GM18520 (cell line): Measurements from ENCODE around the gene AADACL4.
"Not testable (repeated sequence)": the region's sequence is repeated elsewhere in the genome, so short reads cannot be mapped to it uniquely, and the experiment has no call there.

Source experiments
- ATAC-seq: cut with Tn5 transposase; IDR thresholded peaks from one replicate; pipeline ENCODE4 v1.9.1; 2021; ENCODE audit not compliant: unreplicated experiment

Gene AADACL4

DNA sequence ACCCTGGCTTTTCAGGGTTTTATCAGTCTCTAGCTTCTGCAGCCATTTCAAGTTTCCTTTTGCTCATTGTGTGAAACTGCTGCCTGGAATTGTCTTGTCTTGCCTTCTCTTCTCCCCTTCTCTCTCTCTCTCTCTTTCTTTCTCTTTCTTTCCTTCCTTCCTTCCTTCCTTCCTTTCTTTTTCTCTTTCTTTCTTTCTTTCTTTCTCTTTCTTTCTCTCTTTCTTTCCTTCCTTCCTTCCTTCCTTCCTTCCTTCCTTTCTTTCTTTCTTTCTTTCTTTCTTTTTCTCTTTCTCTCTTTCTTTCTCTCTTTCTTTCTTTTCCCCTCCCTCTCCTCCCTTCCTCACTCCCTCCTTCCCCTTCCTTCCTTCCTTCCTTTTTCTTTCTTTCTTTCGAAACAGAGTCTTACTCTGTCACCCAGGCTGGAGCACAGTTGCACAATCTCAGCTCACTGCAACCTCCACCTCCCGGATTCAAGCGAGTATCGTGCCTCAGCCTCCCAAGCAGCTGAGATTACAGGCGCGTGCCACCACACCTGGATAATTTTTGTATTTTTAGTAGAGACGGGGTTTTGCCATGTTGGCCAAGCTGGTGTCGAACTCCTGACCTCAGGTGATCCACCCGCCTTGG is 14.1 kb downstream of the AADACL4 start:
- not testable (repeated sequence) for ATAC-seq

DNA sequence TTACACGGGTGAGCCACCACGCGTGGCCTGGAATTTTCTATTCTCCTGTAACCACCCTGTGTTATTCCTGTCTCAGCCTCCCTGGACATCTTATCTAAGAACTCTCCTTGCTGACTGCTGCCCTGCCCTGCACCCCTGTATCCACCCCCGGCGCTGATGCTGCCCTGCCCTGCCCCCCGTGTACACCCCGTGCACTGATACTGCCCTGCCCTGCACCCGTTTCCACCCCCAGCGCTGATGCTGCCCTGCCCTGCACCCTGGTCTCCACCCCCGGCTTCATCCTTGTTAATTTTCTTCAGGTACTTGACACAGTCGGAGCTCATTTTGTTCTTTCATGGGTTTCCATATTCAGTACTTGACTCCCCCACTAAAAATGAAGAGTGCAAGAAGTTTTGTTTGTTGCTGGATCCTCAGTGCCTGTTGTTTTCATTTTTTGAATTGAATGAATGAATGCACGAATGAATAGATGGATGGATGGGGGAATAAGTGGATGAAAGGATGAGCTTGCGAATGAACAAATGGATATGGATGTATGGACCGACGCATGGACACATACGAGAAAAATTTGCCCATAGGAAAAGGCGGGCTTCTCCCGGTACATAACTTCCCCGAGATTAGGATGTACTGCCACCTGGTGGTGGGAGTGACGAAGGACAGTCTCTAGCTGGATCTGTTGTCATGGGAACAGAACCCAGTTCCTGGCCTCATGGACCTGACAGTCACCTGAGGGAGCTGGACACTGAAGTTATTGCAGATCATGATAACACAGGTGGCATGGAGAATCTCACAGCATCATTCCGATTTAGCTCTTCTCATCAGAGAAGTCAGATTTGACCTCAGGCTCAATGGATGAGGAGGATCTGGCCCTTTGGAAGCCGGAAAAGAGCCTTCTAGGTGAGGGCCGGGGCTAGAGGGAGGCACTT is 14.9 kb downstream of the AADACL4 start:
- no peak for ATAC-seq

DNA sequence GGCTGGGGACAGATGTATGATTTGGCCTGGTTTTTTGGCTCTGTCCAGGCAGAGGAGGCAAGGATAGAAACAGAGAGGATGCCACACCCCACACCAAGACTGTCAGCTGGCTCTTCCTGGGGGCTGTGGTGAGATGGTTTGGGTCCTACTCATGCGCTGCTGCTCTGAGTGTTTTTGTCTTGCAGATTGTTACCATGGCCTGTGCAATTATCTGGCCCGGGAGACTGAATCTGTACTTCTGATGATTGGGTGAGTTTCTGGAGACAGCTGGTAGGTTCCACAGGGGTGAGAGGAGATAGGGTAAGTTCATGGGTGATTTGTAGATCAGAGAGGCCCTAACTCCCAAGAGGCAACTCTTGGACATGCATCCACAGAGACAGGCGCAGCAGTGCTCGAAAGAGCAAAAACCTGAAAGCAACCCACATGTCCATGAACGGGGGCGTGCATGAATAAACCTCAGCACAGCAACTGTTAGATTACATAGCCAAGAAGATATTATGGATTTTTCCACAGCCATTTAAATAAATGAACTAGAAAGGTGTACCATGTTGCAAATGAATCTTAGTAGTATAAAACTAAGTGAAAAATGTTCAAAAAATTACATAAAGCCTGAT is 17.8 kb downstream of the AADACL4 start:
- no peak for ATAC-seq

DNA sequence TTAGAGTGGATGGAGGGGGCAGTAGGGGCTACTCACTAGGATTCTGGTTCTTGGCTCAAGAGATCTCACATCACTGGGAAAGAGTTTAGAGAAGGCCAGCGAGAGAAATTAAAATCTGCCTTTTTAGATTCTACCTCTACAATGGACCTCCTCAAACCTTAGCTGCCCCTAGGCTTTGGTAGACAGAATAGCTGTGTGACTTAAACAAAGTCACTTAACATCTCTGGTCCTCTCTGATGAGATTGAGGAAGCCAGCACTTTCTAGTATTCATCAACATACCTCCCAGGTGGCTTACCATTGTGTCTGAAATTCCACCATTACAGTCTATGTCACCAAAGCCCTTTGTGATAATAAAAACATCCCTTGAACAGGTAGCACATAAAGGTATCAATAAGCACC is 18.7 kb downstream of the AADACL4 start:
- no peak for ATAC-seq

DNA sequence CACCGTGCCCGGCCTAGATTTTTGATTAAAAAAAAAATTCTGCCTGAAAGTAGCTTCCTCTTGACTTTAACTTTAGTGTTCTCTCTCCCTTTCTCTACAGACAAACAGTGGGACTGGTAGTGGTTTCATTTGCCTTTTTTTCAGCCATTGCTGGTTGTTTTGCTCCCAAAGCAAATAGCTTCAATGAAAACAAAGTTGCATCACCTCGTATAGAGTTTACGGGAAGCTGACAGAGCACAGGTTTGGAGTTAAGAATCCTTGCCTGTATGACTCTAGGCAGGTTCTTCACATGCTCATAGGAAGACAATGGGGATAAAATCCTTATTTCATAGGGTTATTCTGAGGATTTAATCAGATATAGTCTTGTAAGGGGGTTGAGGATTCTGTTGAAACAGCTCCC is 21.6 kb downstream of the AADACL4 start:
- ATAC-seq, result no peak

DNA sequence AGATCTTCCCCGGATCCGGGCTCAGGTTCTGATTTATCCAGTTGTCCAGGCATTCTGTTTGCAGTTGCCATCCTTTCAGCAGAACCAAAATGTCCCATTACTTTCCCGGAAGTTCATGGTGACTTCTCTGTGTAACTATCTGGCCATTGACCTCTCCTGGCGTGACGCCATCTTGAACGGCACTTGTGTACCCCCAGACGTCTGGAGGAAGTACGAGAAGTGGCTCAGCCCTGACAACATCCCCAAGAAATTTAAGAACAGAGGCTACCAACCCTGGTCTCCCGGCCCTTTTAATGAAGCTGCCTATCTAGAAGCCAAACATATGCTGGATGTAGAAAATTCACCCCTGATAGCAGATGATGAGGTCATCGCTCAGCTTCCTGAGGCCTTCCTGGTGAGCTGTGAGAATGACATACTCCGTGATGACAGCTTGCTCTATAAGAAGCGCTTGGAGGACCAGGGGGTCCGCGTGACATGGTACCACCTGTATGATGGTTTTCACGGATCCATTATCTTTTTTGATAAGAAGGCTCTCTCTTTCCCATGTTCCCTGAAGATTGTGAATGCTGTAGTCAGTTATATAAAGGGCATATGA is 22.4 kb downstream of the AADACL4 start:
- ATAC-seq, result no peak

DNA sequence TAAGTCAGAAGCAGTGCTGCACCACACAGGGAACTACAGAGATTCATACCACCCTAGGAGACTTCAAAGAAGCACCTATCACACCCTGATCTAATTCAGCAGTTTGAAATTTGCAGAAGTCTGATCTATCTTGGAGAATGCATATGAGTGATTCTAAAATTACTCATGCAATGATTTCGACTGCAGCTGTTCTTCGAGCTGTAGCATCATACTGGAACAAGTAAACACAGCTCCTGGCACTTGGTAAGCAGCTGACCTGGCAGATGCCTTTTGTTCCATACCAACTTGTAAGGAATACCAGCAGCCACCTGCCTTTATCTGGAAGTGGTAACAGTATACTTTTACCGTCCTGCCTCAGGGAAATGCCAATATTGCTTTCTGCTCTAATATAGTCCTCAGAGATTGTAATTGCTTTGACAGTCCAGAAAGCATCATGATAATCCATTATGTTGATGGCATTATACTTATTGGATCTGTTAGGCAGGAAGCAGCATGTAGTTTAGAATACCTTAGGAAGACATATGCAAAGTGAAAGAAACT is 25.7 kb downstream of the AADACL4 start:
- ATAC-seq, result no peak

DNA sequence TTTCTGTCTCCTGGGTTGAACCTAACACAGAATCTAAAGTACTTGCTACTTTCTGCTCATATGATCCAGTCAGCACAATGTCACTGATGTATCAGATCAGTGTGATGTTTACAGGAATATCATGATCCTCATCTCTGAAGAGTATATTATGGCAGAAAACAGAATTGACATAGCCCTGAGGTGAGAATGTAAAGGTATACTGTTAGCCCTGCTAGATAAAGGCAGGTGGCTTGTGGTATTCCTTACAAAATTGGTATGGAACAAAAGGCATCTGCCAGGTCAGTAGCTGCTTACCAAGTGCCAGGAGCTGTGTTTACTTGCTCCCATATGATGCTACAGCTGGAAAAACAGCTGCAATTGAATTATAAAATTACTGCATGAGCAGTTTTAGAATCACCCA is 30.5 kb downstream of the AADACL4 start:
- no peak for ATAC-seq

DNA sequence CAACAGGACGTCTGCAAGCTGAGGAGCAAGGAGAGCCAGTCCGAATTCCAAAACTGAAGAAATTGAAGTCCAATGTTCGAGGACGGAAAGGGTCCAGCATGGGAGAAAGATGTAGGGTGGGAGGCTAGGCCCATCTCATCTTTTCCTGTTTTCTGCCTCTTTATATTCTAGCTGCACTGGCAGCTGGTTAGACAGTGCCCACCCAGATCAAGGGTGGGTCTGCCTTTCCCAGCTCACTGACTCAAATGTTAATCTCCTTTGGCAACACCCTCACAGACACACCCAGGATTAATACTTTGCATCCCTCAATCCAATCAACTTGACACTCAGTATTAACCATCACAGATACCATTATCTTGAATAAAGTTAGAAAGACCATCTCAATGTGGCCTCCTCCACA is 32.2 kb downstream of the AADACL4 start:
- not testable (repeated sequence) for ATAC-seq

DNA sequence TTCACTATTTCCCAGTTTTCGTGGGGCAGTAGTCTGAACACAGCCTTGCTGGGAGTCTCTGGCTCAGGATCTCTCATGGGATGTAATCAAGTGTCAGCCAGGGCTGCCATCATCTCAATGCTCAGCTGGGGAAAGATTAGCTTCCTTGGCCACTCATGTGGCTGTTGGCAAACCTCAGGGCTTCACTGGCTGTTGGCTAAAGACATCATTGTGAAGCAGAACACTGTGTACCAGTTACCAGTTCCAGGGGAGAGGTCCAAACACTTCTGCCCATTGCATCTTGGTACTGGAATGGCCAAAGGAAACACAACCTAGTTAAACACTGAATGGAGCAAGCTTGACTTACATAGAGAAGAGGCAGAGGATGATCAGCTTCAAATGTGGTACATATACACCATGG is 33.7 kb downstream of the AADACL4 start:
- ATAC-seq, result no peak

DNA sequence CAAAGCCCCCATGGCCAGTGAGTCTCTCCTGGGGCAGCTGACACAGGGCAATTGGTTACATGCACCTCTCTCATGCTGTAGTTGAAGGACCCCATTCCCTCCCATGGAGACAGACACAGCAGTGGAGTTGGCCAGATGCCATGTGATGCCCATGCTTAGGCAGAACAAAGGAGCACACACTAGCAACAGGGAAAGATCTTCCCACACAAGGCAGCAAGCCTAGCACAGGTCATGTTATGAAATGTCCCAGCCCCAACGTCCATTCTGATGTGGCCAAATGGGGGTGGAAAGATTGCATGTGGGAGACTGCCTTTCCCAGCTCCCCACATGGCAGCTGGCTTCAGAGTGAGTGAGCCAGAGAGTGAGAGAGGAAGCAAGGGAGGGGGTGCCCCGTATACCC is 34.5 kb downstream of the AADACL4 start:
- no peak for ATAC-seq

DNA sequence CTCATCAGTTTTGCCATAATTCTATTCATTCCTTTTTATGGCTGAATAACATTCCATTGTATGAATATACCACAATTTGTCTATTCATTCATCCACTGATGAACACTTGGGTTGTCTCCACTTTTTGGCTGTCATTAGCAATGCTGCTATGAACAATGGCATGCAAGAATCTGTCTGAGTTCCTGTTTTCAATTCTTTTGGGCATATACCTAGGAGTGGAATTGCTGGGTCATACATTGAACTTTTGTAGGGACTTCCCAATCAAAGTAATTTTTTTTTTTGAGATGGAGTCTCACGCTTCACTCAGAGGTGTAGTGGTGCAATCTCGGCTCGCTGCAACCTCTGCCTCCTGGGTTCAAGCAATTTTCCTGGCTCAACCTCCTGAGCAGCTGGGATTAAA is 34.9 kb downstream of the AADACL4 start:
- ATAC-seq, result no peak

DNA sequence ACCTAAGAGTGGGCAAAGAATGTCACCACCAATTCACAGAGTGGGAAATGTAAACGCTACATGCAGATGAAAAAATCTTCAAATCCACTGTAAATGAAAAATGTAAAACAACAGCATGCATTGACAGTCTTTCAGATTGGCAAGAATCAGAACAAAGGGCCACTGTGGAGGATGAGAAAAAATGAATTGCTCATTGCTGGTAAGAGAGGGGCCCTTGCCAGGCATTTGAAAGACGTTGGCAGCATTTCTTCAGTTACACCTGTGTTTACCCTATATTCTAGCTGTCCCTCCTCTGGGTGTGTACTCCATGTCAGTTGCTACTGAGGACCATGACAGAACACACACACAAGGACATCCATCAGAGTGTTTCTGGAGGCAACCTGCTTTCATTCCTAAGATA is 46.3 kb downstream of the AADACL4 start:
- no peak for ATAC-seq

DNA sequence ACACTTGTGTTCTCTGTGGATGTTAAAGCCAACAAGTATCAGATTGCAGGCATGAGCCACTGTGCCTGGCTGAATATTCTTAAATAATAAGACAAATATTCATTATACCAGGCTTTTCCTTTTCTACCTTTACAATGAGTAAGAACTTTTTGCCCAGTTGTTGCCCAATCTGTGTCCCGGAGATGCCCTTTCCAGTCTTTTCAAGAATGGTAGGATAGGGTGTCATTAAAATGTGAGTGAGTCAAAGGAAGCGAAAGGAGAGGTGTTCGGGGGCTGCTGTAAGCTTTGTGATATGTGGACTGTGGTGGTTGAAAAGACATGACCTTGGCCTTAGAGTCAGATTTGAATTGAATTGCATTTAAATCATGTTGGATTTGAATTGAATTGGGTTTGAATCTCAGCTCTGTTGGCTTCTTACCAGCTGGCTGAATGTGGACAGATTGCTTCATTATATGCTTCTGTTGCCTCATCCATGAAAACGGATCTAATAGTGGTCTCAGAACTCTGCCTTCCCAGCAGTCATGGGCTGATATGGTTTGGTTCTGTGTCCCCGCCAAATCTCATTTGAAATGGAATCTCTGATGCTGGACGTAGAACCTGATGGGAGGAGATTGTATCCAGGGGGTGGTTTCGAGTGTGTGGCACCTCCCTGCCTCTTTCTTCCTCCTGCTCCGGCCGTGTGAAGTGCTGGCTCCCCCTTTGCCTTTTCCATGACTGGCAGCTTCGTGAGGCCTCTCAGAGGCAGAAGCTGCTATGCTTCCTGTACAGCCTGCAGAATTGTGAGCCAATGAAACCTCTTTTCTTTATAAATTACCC is 49.3 kb downstream of the AADACL4 start:
- no peak for ATAC-seq

DNA sequence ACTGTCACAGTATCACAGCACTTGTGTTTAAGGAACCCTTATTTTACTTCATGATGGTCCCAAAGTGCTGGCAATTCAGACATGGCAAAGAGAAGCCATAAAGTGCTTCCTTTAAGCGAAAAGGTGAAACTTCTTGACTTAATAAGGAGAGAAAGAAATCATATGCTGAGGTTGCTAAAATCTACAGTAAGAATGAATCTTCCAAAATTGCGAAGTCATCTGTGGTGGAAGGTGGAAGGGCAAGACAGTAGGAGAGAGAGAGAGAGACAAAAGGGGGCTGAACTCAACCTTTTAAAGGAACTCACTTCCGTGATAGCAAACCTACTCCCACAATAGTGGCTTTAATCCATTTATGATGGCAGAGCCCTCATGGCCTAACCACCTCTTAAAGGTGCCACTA is 52.8 kb downstream of the AADACL4 start:
- ATAC-seq, result no peak

DNA sequence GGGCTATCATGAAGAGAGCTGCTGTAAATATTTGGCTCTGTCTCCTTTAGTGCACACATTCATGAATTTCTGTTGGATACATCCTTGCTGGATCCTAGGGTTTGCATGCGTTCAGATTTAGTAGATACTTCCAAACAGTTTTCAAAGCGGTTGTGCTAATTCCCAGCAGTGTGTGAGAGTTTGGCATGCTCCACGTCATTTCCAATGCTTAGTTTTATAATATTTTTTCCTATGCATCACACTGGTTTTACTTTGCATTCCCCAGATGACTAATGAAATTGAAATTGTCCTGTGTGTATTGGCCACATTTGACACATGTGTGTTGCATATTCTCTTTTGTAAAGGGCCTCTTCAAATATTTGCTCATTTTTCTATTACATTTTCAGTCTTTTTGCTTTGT is 53.5 kb downstream of the AADACL4 start:
- ATAC-seq, result no peak

DNA sequence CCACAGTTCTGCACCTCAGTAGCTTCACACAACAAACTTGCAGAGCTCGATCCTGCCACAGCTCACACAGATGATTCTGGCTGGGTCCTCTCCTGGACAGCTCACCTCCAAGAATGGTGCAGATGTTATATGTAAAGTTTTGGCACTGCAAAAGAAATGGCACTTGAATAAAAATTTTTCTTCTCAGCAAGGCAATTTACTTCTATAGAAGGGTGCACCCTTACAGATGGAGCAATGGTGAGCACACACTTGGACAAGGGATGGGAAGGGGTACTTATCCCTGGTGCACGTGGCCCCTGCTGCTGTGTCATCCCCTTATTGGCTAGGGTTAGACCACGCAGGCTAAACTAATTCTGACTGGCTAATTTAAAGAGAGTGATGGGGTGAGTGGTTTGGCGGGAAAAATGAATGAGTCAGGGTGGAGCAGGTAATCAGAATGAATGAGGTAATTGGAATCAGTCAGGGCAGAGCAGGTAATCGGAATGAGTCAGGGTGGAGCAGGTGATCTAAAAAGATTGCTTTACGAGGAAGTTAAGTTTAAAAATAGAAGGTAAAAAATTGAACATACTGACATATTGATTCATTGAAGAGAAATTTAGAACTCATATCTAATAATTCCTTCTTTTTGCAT is 60.1 kb downstream of the AADACL4 start:
- ATAC-seq, result no peak

DNA sequence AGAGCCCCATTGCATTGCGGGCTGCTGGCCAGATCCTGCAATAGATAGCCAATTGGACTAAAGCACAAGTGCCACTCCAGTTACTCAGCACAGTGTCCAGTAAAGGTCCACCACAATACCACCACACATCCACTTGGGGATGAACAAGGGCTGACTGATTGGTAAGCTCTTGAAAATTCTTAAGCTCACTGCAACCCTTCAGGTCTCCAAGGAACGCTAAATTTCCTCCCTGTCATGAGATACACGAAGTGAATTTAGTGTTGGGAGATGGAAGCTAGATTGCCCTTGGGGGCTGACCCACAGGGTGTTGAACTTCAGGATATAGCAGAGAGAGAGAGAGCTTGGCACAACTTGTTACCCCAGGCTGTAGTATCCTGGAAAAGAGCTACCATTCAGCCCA is 62.2 kb downstream of the AADACL4 start:
- no peak for ATAC-seq

DNA sequence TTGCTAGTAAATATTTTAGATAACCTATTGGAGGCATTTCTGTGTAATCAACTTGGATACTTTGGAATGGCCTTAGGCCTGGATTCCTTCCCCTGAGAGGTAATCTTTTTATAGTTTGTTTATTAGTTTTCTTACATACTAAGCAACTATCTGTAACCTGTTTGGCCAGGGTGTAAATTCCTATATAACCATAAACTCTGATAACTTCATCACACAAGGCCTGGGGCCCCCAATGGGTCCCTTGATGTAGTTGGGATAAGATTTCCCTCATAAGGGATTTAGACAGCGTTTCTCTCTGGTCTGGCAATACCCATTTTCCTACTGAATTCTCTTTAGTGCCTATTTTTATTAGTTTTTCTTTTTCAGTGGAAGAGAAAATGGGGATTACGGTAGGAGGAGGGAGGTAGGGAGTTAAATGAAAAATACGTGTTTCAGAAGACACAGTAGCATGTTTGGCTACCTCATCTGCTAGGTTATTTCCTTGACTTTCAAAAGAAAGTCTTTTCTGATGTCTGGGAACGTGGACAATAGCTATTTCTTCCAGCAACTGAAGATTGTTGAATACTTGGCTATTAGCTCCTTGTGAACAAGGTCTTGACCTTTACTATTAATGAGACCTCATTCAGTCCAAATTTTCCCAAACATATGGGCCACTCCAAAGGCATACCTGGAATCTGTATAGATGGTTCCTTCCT is 64.7 kb downstream of the AADACL4 start:
- no peak for ATAC-seq

DNA sequence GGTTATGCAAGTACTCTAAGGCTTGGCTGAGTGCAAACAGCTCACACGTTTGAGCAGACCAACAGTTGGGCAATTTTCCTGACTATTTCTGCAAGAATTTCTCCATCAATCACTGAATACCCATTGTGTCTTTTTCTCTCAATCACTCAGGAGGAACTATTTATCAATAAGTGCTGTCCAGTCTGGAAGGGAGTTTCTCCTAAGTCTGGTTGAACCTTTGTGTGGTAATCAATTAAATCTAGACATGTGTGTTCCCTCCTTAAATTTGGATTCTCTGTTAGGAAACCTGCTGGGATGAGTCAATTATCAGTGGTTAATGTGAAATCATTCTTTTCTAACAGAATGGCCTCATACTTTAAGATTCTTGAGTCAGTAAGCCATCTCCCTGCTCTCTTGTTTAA is 65.2 kb downstream of the AADACL4 start:
- ATAC-seq, result no peak
